ENCODE measurements around the gene KLHL3. TPM values are rescaled to one million over a fixed set of nuclear protein-coding genes. Genes with fewer than 3 reads are reported as not detected.

The KLHL3 gene
- total and polyA plus RNA-seq, 2 experiments from 2014 or later = 4.9 to 10.8 TPM

- no peak for TF ChIP-seq REST (IDR thresholded peaks at IDR 0.05; ENCODE audit: unreplicated experiment)
- TF ChIP-seq JUNB (IDR thresholded peaks at IDR 0.05; ENCODE audit: unreplicated experiment) = no peak
- no peak for TF ChIP-seq ETS1 (IDR thresholded peaks at IDR 0.05)
- TF ChIP-seq CREB1 (CRISPR knock-in tag; IDR thresholded peaks at IDR 0.05; ENCODE audit: low read depth) = no peak
- no peak for TF ChIP-seq NANOG (IDR thresholded peaks at IDR 0.05; ENCODE audit: borderline replicate concordance)
- TF ChIP-seq ZNF114 (CRISPR knock-in tag; IDR thresholded peaks at IDR 0.05) = no peak
- TF ChIP-seq POLR2AphosphoS5 (IDR thresholded peaks at IDR 0.05; ENCODE audit: low read depth) = no peak
- TF ChIP-seq STAT1 (IDR thresholded peaks at IDR 0.05; ENCODE audit: unreplicated experiment) = no peak
- no peak for TF ChIP-seq CTCF (conservative IDR thresholded peaks at IDR 0.05; ENCODE audit: low read depth in 2 of 2)
- TF ChIP-seq ZNF331 (CRISPR knock-in tag; IDR thresholded peaks at IDR 0.05; ENCODE audit: low read depth) = no peak
These were observed 19.6 kb downstream of the KLHL3 start (continued) for GRCh38 chr5:137716337-137716736.

- no peak for ATAC-seq
- TF ChIP-seq ZNF462 (CRISPR knock-in tag; IDR thresholded peaks at IDR 0.05) = no peak
- no peak for TF ChIP-seq CTCF (conservative IDR thresholded peaks at IDR 0.05; ENCODE audit: low read depth in 2 of 2)
- TF ChIP-seq STAT1 (IDR thresholded peaks at IDR 0.05; ENCODE audit: unreplicated experiment) = no peak
These were observed 20.4 kb downstream of the KLHL3 start for GRCh38 chr5:137715456-137715855.

More at GRCh38 chr5:137715456-137715855, 20.4 kb downstream of the KLHL3 start:
- Mint-ChIP-seq H3K4me3 (no peak overlapping the region), H3K27ac (no peak overlapping the region), H3K4me1 (no peaks in the 10 kb centered on the region), H3K36me3 (ENCODE audit: low read depth) (peaks cover 40% of the 10 kb centered on the region), H3K9me3 (peaks cover 18% of the 10 kb centered on the region), H3K27me3 (ENCODE audit: insufficient read depth, low read depth, poor library complexity) (no peaks in the 10 kb centered on the region)
- no peak overlapping the region for H3K27ac ChIP-seq (ENCODE audit: low read depth)
- H3K4me1 ChIP-seq (ENCODE audit: insufficient read depth) = no peaks in the 10 kb centered on the region
- H2AFZ ChIP-seq = no peak overlapping the region
- no peak overlapping the region for H3K4me2 ChIP-seq
- no peak overlapping the region for H3K4me3 ChIP-seq
- H3K27me3 ChIP-seq (ENCODE audit: insufficient read depth) = no peaks in the 10 kb centered on the region
- H4K20me1 ChIP-seq (replicated peaks; ENCODE audit: insufficient read depth) = no peaks in the 10 kb centered on the region; the same call in 1 of the 2 replicates
- peaks cover 19% of the 10 kb centered on the region; the same call in 1 of the 2 replicates for H3K36me3 ChIP-seq (ENCODE audit: insufficient read depth)
- H3K79me2 ChIP-seq (replicated peaks; ENCODE audit: insufficient read depth) = 0 out of 2 replicates have a peak, but pooled peaks cover 3% of the 10 kb centered on the region
- H3K9me2 ChIP-seq (ENCODE audit: insufficient read depth) = no peaks in the 10 kb centered on the region
- no peaks in the 10 kb centered on the region for H3F3A ChIP-seq (replicated peaks; ENCODE audit: low read depth)
- DNase-seq (ENCODE audit: low spot score) = no peak

Measured in GM23338 (cell line).